ENCODE data around the gene TMCC1. TPM values are rescaled to one million over a fixed set of nuclear protein-coding genes. Genes with fewer than 3 reads are reported as not detected.

TMCC1 gene
- total and polyA plus RNA-seq, 3 donors from 2014 or later = 46.0 to 119 (median 60.4) TPM

- intact Hi-C loops (cut with DNase I; ENCODE audit: low total_unique reads) = no loop called here
- Histone ChIP-seq H3K4me3 (no peak overlapping the region), H3K27me3 (no peaks in the 10 kb centered on the region), H3K27ac (no peak overlapping the region), H3K4me1 (no peaks in the 10 kb centered on the region), H3K36me3 (ENCODE audit: low read depth, missing control alignments) (no peaks in the 10 kb centered on the region), H3K9me3 (no peaks in the 10 kb centered on the region)
- TF ChIP-seq CTCF (IDR thresholded peaks at IDR 0.05) (no peak), POLR2A (IDR thresholded peaks at IDR 0.05) (no peak)
- 89 to 93% methylated on average over 4 of the region's 4 CpGs for WGBS, 2 donors
- DNase-seq = no peak
Measured at GRCh38 chr3:129635656-129636055, 257.9 kb downstream of the TMCC1 start.

GRCh38 chr3:129633751-129634481 lies 259.6 kb downstream of the TMCC1 start:
- intact Hi-C loops (cut with DNase I; ENCODE audit: low total_unique reads) = no loop called here

GRCh38 chr3:129632977-129633376 lies 260.5 kb downstream of the TMCC1 start:
- DNase-seq = no peak
- WGBS, 2 donors = 95 to 98% methylated on average over 5 to 10 of the region's 10 CpGs
- intact Hi-C loops (cut with DNase I; ENCODE audit: low total_unique reads) = no loop called here

More at GRCh38 chr3:129633751-129634481, 259.6 kb downstream of the TMCC1 start:
- no peak for DNase-seq
- no peaks in the 10 kb centered on the region for H3K36me3 ChIP-seq (ENCODE audit: low read depth, missing control alignments)
- 92 to 95% methylated on average over 4 to 9 of the region's 10 CpGs for WGBS, 2 donors
- H3K4me1 ChIP-seq = no peaks in the 10 kb centered on the region
- no peak overlapping the region for H3K27ac ChIP-seq
- no peaks in the 10 kb centered on the region for H3K9me3 ChIP-seq
- H3K4me3 ChIP-seq = no peak overlapping the region
- no peaks in the 10 kb centered on the region for H3K27me3 ChIP-seq
- TF ChIP-seq CTCF (IDR thresholded peaks at IDR 0.05) (no peak), POLR2A (IDR thresholded peaks at IDR 0.05) (no peak)

GRCh38 chr3:129632556-129632955 lies 261.0 kb downstream of the TMCC1 start:
- no peaks in the 10 kb centered on the region for H3K36me3 ChIP-seq (ENCODE audit: low read depth, missing control alignments)
- H3K27ac ChIP-seq = no peak overlapping the region
- H3K4me3 ChIP-seq = no peak overlapping the region
- TF ChIP-seq POLR2A (IDR thresholded peaks at IDR 0.05) (no peak), CTCF (IDR thresholded peaks at IDR 0.05) (no peak)
- no peaks in the 10 kb centered on the region for H3K27me3 ChIP-seq
- peaks cover 3% of the 10 kb centered on the region for H3K4me1 ChIP-seq
- intact Hi-C loops (cut with DNase I; ENCODE audit: low total_unique reads) = no loop called here
- WGBS, 2 donors = 84 to 90% methylated on average over 11 of the region's 11 CpGs
- no peak for DNase-seq
- no peaks in the 10 kb centered on the region for H3K9me3 ChIP-seq

More at GRCh38 chr3:129632977-129633376, 260.5 kb downstream of the TMCC1 start:
- no peaks in the 10 kb centered on the region for H3K9me3 ChIP-seq
- no peaks in the 10 kb centered on the region for H3K36me3 ChIP-seq (ENCODE audit: low read depth, missing control alignments)
- H3K4me3 ChIP-seq = no peak overlapping the region
- H3K27me3 ChIP-seq = no peaks in the 10 kb centered on the region
- TF ChIP-seq CTCF (IDR thresholded peaks at IDR 0.05) (no peak), POLR2A (IDR thresholded peaks at IDR 0.05) (no peak)
- peaks cover 3% of the 10 kb centered on the region for H3K4me1 ChIP-seq
- no peak overlapping the region for H3K27ac ChIP-seq

GRCh38 chr3:129632056-129632455 lies 261.5 kb downstream of the TMCC1 start:
- Histone ChIP-seq H3K27me3 (no peaks in the 10 kb centered on the region), H3K4me3 (no peak overlapping the region), H3K36me3 (ENCODE audit: low read depth, missing control alignments) (no peaks in the 10 kb centered on the region), H3K27ac (no peak overlapping the region), H3K4me1 (peaks cover 3% of the 10 kb centered on the region), H3K9me3 (no peaks in the 10 kb centered on the region)
- no peak for DNase-seq
- intact Hi-C loops (cut with DNase I; ENCODE audit: low total_unique reads) = no loop called here
- TF ChIP-seq CTCF (IDR thresholded peaks at IDR 0.05) (no peak), POLR2A (IDR thresholded peaks at IDR 0.05) (no peak)
- 80 to 100% methylated on average over 1 to 9 of the region's 9 CpGs for WGBS, 2 donors
